ENCODE data around the gene PCNX4. TPM values are rescaled to one million over a fixed set of nuclear protein-coding genes. Genes with fewer than 3 reads are reported as not detected.
"Not testable (repeated sequence)": the region's sequence is repeated elsewhere in the genome, so short reads cannot be mapped to it uniquely, and the experiment has no call there.

The PCNX4 gene
- total RNA-seq, 3 donors from 2014 or later = 23.7 to 32.0 (median 25.7) TPM

DNA sequence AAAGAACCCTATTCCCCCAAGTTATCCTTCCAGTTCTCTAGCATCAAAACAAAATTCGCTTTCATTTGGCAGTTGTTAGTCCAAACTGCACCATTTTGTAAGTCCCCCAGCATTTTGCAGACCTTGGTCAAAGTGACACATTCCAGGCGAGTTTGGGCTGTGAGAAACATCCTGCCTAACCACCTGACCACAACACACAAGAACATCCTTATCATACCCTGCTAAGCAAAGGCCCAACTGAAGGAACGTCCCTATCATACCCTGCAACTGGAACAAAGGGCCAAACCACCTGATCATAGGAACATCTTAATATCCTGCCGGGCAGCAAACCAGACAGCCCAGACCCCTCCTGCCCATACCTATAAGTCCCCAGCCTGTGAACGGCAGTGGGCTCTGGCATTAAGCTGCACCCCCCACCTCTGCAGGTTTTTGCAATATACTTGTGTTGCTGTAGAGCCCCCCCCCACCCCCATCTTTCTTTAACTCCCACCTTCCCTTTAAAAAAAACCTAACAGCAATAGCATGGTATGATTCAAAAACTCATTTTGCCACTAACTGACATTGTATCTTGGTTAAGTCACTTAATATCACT, 2.7 kb downstream of the PCNX4 start:
- TF ChIP-seq, protein P1, sequence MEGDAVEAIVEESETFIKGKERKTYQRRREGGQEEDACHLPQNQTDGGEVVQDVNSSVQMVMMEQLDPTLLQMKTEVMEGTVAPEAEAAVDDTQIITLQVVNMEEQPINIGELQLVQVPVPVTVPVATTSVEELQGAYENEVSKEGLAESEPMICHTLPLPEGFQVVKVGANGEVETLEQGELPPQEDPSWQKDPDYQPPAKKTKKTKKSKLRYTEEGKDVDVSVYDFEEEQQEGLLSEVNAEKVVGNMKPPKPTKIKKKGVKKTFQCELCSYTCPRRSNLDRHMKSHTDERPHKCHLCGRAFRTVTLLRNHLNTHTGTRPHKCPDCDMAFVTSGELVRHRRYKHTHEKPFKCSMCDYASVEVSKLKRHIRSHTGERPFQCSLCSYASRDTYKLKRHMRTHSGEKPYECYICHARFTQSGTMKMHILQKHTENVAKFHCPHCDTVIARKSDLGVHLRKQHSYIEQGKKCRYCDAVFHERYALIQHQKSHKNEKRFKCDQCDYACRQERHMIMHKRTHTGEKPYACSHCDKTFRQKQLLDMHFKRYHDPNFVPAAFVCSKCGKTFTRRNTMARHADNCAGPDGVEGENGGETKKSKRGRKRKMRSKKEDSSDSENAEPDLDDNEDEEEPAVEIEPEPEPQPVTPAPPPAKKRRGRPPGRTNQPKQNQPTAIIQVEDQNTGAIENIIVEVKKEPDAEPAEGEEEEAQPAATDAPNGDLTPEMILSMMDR (IDR thresholded peaks at IDR 0.05) = no peak
- Histone ChIP-seq H3K4me3 (no peak overlapping the region), H3K9me3 (no peaks in the 10 kb centered on the region), H3K4me1 (ENCODE audit: low read depth) (peaks cover 14% of the 10 kb centered on the region), H3K36me3 (ENCODE audit: low read depth) (no peaks in the 10 kb centered on the region)
- ATAC-seq (no peak), DNase-seq (no peak)
- intact Hi-C loops (cut with DNase I, micrococcal nuclease) = loop anchor here in 1 of 2 donors (10.0 kb wide), 1 partner anchor 150 kb away; the partner anchor contains the start of gene PPM1A

DNA sequence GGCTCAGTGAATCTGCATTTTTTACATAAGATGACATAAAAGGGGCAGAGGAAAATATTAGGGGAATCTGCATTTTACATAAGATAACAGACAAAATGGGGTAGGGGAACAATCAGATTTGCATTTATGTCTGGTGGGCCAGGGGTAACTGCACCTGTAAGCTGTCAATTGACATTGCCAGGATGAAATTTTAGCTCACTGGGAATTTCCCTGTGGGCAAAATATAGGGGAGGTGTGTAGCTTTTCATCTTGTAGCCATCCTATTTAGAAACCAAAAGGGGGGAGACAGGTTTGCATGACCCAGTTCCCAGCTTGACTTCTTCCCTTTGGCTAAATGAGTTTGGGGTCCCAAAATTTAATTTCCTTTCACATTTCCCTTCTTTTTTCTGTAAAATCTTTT, 3.5 kb downstream of the PCNX4 start:
- intact Hi-C loops (cut with DNase I, micrococcal nuclease) = loop anchor here in 1 of 2 donors (10.0 kb wide), 1 partner anchor 150 kb away; the partner anchor contains the start of gene PPM1A
- H3K4me1 ChIP-seq (ENCODE audit: low read depth) = peaks cover 14% of the 10 kb centered on the region
- TF ChIP-seq, protein P1 (IDR thresholded peaks at IDR 0.05) = no peak
- ATAC-seq = no peak
- H3K4me3 ChIP-seq = no peak overlapping the region
- H3K36me3 ChIP-seq (ENCODE audit: low read depth) = no peaks in the 10 kb centered on the region
- DNase-seq = no peak
- H3K9me3 ChIP-seq = no peaks in the 10 kb centered on the region

DNA sequence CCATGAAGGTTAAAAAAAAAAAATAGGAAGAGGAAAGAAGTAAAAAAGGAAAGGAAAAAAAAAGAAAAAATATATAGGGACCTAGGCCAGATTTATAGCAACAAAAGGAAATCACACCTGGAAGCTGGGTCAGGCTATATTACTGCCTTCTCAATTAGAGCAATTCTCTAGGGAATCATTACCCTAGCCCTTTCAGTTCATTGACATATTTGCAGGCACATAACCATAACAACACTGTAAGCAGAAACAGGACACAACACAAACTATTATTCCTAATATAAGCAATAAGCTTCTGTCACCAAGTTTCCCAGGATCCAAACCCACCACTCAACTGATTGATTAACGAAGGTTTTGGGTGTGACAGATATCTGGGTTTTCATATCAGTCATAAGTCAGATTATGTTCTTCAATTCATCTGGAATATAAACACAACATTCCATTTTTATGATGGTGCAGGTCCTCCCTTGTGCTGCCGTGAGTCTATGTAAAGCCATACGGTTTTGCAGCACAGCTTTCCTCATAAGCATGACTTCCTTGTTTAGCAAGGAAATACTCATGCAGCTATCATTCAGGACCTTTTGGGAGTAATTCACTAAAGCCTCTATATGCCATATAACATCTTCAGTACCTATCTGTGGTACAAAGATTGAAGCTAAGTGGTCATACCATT, 4.2 kb downstream of the PCNX4 start:
- intact Hi-C loops (cut with DNase I, micrococcal nuclease) = loop anchor here in 1 of 2 donors (10.0 kb wide), 1 partner anchor 149 kb away; the partner anchor contains the start of gene PPM1A
- TF ChIP-seq, protein P1 (IDR thresholded peaks at IDR 0.05) = no peak
- H3K9me3 ChIP-seq = no peaks in the 10 kb centered on the region
- H3K36me3 ChIP-seq (ENCODE audit: low read depth) = no peaks in the 10 kb centered on the region
- ATAC-seq (no peak), DNase-seq (peak in 1 of 3 donors; percentile 19)
- H3K4me1 ChIP-seq (ENCODE audit: low read depth) = peaks cover 14% of the 10 kb centered on the region
- no peak overlapping the region for H3K4me3 ChIP-seq

DNA sequence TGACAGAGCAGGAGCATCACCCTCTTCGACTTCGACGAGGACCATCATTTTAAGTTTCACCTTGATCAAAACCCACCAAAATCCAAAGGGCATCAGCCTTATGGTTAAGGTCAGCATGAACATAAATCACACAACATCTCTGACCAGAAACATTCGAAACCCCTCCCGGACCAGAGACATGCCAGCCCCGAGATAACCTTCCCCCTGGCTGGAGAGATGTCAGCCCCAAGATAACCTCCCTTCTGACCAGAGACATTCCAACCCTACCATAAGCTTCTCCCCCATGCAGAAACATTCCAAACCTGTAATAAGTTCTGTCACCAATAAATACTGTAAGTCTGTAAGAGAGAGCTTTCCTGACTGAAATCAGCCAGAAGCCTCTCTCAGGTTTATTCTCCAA, 6.3 kb downstream of the PCNX4 start:
- TF ChIP-seq, protein P1 (IDR thresholded peaks at IDR 0.05) = no peak
- no peaks in the 10 kb centered on the region for H3K36me3 ChIP-seq (ENCODE audit: low read depth)
- peaks cover 11% of the 10 kb centered on the region for H3K4me1 ChIP-seq (ENCODE audit: low read depth)
- intact Hi-C loops (cut with DNase I, micrococcal nuclease) = loop anchor here in 1 of 2 donors (10.0 kb wide), 1 partner anchor 147 kb away; the partner anchor contains the start of gene PPM1A
- ATAC-seq (no peak), DNase-seq (no peak)
- H3K4me3 ChIP-seq = no peak overlapping the region
- no peaks in the 10 kb centered on the region for H3K9me3 ChIP-seq

DNA sequence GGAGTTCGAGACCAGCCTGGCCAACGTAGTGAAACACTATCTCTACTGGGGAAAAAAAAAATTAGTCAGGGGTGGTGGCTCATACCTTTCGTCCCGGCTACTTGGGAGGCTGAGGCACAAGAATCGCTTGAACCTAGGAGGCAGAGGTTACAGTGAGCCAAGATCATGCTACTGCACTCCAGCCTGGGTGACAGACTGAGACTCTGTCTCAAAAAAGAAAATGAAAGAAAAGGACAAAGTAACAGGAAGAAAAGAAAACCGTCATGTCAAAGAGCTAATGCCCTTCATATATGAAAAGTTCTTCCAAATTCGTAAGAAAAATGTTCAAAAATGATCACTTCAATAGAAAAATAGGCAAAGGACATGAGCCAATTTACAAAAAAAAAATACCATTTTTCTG, 8.1 kb downstream of the PCNX4 start:
- H3K36me3 ChIP-seq (ENCODE audit: low read depth); ATAC-seq; H3K9me3 ChIP-seq; H3K4me3 ChIP-seq; H3K4me1 ChIP-seq (ENCODE audit: low read depth); DNase-seq: not testable (repeated sequence)
- intact Hi-C loops (cut with DNase I, micrococcal nuclease) = loop anchor here in 1 of 2 donors (10.0 kb wide), 1 partner anchor 145 kb away; the partner anchor contains the start of gene PPM1A

DNA sequence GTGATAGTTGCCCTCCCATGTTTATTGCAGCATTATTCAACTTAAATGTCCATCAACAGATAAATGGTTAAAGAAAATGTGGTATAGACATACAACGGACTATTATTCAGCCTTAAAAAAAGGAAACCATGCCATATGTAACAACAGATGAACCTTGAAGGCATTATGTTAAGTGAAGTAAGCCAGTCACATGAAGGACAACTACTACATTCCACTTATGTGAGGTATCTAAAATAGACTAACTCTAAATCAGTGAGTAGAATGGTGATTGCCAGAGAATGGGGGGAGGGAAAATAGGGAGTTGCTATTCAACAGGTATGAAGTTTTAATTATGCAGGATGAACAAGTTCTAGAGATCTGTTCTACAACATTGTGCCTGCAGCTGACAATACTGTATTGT, 10.1 kb downstream of the PCNX4 start:
- no peak overlapping the region for H3K4me3 ChIP-seq
- no peaks in the 10 kb centered on the region for H3K9me3 ChIP-seq
- TF ChIP-seq, protein P1 (IDR thresholded peaks at IDR 0.05) = no peak
- intact Hi-C loops (cut with DNase I, micrococcal nuclease) = no loop called here
- ATAC-seq (no peak), DNase-seq (no peak)
- H3K36me3 ChIP-seq (ENCODE audit: low read depth) = no peaks in the 10 kb centered on the region
- H3K4me1 ChIP-seq (ENCODE audit: low read depth) = no peaks in the 10 kb centered on the region

Data from mucosa of descending colon (tissue), 3 donors.